Epithelial cell of esophagus (primary cell): Measurements from ENCODE around the gene YOD1.

Experiments
- DNase-seq: peaks from one replicate; pipeline ENCODE4 v3.0.0; 2010; ENCODE audit warnings: low read depth
- H3K4me3 ChIP-seq: 2 replicates; pipeline ENCODE4 v1.5.1; 2011; ENCODE audit warnings: mild to moderate bottlenecking, low read length, control low read depth
- TF ChIP-seq, protein P1 (sequence below): IDR thresholded peaks from 2 replicates; pipeline ENCODE4 v1.5.1; 2011; ENCODE audit warnings: low read depth, mild to moderate bottlenecking, low read length, control low read depth, inconsistent platforms; ENCODE audit not compliant: insufficient read depth; ENCODE audit errors: missing control alignments

YOD1 gene

DNA sequence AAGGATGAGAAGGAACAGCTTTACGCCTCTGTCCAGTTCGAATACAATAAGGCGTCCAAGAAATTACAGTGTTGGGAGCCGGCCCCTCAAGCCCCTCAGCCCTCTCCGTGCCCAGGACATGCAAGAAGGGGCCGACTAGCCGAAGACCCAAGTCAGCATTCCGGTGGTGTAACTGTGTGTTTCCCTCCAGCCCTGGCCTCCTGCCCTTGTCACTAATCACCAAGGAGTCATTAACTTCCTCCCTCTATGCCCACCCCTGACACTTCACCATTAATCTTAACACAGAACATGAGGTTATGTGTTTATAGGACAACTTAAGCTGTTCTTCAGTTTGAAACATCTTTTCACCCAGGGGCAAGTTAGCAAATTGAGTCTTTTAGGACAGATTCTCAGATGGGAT, 21.2 kb upstream of the YOD1 start:
- no peak for DNase-seq
- H3K4me3 ChIP-seq: no peak overlapping the region
- TF ChIP-seq, protein P1, sequence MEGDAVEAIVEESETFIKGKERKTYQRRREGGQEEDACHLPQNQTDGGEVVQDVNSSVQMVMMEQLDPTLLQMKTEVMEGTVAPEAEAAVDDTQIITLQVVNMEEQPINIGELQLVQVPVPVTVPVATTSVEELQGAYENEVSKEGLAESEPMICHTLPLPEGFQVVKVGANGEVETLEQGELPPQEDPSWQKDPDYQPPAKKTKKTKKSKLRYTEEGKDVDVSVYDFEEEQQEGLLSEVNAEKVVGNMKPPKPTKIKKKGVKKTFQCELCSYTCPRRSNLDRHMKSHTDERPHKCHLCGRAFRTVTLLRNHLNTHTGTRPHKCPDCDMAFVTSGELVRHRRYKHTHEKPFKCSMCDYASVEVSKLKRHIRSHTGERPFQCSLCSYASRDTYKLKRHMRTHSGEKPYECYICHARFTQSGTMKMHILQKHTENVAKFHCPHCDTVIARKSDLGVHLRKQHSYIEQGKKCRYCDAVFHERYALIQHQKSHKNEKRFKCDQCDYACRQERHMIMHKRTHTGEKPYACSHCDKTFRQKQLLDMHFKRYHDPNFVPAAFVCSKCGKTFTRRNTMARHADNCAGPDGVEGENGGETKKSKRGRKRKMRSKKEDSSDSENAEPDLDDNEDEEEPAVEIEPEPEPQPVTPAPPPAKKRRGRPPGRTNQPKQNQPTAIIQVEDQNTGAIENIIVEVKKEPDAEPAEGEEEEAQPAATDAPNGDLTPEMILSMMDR: no peak

DNA sequence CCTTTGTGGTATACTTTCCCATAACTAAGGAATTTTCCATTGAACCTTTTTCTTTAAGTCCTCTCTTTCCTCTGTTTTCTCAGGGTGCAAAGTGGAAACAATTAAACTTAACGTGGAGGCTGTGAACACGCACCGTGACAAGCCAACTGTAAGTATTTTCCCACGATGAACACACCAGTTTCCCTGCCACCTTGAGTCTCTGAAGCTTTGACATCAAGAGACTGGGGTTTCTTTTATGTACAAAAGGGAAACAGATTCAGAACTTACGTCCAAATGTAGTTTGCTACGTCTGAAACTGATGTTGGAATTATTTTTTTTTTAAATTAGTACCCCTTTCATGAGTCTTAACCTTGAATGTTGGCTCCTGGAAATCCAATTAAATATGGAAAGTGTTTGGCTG, 20.4 kb upstream of the YOD1 start:
- DNase-seq: no peak
- no peak overlapping the region for H3K4me3 ChIP-seq
- TF ChIP-seq, protein P1: no peak

DNA sequence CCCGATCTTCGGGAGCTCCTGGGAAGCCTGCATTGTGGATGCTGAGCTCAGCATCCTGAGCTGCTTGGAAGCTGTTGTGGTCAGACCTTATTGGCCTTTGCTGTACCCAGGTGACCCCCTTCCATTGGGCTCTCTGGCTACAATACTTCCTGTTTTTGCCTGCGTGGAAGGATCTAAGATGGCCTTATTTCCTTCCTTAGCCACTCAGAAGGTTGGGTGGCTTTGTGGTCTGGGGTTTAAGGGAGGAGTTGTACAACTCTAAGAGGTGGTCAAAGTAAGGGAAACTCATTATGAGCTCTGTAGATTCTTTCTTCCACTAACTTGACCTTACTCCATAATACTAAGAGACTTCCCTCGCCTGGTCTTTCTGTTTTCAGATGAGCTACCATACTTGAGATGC, 19.8 kb upstream of the YOD1 start:
- H3K4me3 ChIP-seq: no peak overlapping the region
- TF ChIP-seq, protein P1: no peak
- DNase-seq: no peak

DNA sequence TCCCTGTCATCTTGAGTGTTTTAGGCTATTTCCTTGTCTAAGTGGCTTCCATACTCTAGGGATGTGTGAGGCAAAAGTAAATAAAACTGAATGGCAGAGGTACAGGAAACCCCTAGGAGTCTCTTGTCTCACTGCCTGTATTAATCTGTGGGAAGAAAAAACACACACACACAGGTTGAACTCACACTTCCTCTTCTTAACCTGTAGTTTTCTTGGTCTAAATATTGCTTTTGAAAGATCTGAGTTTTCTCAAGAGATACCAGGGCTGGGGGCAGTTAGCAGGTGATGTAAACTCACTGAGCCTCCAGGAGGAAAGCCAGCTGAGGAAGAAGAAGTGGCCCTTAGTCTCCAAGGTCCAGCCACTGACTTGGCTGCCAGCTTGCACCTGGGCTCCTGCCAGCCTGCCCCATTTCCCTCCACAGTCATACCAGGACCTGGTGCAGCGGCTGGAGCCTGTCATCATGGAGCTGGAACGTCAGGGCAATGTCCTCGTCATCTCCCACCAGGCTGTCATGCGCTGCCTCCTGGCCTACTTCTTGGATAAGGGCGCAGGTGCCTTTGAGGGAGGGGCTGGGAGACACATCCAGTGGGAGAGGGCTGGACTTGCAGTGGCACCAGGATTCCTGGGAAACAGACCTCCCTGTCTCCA, 19.0 kb upstream of the YOD1 start:
- H3K4me3 ChIP-seq: no peak overlapping the region
- TF ChIP-seq, protein P1: no peak
- no peak for DNase-seq

DNA sequence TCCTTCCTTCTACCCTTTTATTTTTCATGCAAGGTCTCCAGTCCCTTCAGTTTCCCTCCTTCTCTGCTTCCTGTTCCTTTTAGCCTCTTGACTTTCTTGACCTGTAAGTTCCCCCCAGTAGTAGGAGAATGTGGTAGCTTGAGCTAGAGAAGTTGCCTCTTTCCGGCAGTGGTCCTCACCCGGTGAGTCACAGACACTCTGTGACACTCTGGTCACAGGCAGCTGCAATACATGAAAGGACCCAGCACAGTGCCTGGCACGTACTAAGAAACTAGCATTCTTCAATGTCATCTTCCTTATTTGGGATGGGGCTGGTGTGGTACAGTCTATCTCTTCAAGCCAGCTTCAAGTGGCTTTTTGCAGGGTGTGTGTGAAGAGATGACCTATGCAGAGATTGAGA, 18.1 kb upstream of the YOD1 start:
- DNase-seq: no peak
- no peak overlapping the region for H3K4me3 ChIP-seq

DNA sequence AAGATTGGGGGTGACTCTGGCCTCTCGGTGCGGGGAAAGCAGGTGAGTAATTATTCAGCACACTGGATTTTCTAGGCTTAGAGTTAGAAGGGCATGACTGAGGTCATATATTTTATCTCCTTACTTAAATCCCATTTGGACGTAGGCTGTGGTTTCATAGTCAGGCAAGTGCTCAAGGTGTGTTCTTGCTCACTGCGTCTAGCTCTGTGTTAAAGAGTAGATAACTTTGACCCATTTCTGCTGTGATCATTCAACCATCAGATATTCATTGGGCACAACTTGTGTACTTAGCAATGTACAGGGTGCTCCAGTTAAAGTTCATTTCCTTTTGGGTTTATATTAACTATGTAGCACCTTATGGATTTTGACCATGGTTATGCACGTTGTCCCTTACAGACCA, 16.7 kb upstream of the YOD1 start:
- no peak overlapping the region for H3K4me3 ChIP-seq
- no peak for DNase-seq
- TF ChIP-seq, protein P1: no peak

More for the DNA sequence above, 18.1 kb upstream of the YOD1 start:
- TF ChIP-seq, protein P1: no peak

DNA sequence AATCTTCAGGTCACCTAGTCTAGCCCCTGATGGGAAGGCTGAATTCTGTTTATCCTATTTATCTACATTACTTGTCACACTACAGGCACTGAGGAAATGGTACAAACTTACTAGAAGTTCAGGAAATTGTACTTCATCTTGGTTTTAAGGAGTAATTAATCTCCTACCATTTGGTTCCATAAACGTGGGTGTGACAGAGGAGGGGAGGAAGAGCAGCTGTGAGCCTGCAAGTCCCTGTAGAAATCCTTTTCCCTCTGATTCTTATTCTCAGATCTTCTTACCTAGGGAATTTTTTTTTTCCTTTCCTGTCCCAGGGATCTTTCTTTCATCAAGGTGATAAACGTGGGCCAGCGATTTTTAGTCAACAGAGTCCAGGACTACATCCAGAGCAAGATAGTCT, 16.2 kb upstream of the YOD1 start:
- no peak overlapping the region for H3K4me3 ChIP-seq
- TF ChIP-seq, protein P1: no peak
- no peak for DNase-seq
